Measurements from ENCODE around the gene ITGB1BP1. TPM values are rescaled to one million over a fixed set of nuclear protein-coding genes. Genes with fewer than 3 reads are reported as not detected.

The ITGB1BP1 gene
- total RNA-seq, 1 experiment from 2014 or later, result 32.7 TPM

DNA sequence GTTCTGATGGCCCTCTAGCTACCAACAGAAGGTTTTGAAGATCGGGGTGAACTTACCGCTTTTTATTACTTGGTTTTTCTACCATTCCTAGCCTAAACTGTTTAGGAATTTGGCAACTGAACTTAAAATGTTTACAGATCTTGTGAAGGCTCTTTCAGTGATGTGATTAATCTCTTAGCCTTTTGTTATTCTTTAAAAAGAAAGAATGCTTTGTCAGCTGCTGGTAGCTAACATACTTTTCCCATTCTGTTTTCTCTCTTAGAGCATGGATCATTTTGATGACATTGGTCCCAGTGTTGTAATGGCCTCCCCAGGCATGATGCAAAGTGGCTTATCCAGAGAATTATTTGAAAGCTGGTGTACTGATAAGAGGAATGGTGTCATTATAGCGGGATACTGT lies 18.2 kb upstream of the ITGB1BP1 start (continued):
- TF ChIP-seq ZNF121 (CRISPR knock-in tag; IDR thresholded peaks at IDR 0.05) (no peak), PREB (CRISPR knock-in tag; IDR thresholded peaks at IDR 0.05; ENCODE audit: borderline replicate concordance) (no peak)
- TF ChIP-seq, protein P1, sequence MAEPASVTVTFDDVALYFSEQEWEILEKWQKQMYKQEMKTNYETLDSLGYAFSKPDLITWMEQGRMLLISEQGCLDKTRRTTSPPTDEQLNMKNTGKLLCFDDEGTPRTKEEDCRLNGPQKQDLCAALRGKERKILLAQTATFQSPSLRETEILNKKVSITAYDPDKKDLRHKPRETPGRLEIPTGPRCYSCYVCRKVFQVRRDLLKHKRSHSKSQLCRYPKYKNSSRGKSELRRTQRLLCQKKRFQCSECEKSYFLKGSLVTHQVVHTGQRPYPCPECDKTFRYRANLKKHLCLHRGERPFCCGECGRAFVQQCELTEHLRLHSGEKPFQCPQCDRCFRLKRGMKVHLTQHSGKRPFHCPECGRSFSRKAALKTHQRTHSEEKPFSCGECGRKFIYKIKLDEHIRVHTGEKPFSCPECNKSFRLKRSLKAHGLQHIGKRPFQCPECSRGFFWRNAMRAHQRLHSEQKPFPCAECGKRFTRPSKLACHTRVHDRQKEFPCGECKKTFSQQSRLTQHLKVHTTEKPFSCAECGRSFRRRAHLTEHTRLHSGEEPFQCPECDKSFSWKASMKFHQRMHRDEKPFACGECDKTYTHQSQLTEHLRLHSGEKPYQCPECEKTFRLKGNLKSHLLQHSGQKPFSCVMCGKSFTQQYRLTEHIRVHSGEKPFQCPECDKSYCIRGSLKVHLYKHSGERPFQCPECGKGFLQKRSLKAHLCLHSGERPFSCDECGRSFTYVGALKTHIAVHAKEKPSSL (CRISPR knock-in tag; conservative IDR thresholded peaks at IDR 0.05), result no peak

GRCh38 chr2:9440058-9440727 lies 16.9 kb upstream of the ITGB1BP1 start:
- CTCF ChIA-PET, result no interaction called here
- no peak for TF ChIP-seq RORB (CRISPR knock-in tag; IDR thresholded peaks at IDR 0.05)
- TF ChIP-seq, protein P2, sequence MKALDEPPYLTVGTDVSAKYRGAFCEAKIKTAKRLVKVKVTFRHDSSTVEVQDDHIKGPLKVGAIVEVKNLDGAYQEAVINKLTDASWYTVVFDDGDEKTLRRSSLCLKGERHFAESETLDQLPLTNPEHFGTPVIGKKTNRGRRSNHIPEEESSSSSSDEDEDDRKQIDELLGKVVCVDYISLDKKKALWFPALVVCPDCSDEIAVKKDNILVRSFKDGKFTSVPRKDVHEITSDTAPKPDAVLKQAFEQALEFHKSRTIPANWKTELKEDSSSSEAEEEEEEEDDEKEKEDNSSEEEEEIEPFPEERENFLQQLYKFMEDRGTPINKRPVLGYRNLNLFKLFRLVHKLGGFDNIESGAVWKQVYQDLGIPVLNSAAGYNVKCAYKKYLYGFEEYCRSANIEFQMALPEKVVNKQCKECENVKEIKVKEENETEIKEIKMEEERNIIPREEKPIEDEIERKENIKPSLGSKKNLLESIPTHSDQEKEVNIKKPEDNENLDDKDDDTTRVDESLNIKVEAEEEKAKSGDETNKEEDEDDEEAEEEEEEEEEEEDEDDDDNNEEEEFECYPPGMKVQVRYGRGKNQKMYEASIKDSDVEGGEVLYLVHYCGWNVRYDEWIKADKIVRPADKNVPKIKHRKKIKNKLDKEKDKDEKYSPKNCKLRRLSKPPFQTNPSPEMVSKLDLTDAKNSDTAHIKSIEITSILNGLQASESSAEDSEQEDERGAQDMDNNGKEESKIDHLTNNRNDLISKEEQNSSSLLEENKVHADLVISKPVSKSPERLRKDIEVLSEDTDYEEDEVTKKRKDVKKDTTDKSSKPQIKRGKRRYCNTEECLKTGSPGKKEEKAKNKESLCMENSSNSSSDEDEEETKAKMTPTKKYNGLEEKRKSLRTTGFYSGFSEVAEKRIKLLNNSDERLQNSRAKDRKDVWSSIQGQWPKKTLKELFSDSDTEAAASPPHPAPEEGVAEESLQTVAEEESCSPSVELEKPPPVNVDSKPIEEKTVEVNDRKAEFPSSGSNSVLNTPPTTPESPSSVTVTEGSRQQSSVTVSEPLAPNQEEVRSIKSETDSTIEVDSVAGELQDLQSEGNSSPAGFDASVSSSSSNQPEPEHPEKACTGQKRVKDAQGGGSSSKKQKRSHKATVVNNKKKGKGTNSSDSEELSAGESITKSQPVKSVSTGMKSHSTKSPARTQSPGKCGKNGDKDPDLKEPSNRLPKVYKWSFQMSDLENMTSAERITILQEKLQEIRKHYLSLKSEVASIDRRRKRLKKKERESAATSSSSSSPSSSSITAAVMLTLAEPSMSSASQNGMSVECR (CRISPR knock-in tag; IDR thresholded peaks at IDR 0.05; ENCODE audit: borderline replicate concordance), result no peak
- TF ChIP-seq, protein P3, sequence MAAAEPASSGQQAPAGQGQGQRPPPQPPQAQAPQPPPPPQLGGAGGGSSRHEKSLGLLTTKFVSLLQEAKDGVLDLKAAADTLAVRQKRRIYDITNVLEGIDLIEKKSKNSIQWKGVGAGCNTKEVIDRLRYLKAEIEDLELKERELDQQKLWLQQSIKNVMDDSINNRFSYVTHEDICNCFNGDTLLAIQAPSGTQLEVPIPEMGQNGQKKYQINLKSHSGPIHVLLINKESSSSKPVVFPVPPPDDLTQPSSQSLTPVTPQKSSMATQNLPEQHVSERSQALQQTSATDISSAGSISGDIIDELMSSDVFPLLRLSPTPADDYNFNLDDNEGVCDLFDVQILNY (CRISPR knock-in tag; IDR thresholded peaks at IDR 0.05), result no peak
- no peak for TF ChIP-seq PRDM15 (CRISPR knock-in tag; IDR thresholded peaks at IDR 0.05)
- H3K36me3 Mint-ChIP-seq, result peaks cover 67% of the 10 kb centered on the region
- no peaks in the 10 kb centered on the region for H3K9me3 Mint-ChIP-seq
- H3K4me1 Mint-ChIP-seq, result no peaks in the 10 kb centered on the region
- H3K4me3 Mint-ChIP-seq, result no peak overlapping the region
- no peak for ATAC-seq
- DNase-seq (ENCODE audit: low spot score), result no peak
- H3K27me3 Mint-ChIP-seq (ENCODE audit: low read depth), result no peaks in the 10 kb centered on the region
- POLR2A ChIA-PET, result no interaction called here
- no peak overlapping the region for H3K27ac Mint-ChIP-seq

DNA sequence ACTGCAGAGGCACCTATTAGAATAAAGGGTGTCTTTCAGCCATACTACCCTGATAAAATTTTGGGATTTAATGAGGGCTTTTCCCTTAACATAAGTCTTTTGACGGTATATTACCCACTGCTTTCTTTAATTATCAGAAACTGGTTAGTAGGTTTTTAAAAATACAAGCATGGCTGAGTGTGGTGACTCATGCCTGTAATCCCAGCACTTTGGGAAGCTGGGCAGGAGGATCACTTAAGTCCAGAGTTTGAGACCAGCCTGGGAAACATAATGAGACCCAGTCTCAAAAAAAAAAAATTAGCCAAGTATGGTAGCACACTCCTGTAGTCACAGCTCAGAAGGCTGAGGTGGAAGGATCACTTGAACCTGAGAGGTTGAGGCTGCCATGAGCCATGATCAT lies 16.2 kb upstream of the ITGB1BP1 start:
- Mint-ChIP-seq H3K27me3 (ENCODE audit: low read depth) (no peaks in the 10 kb centered on the region), H3K27ac (no peak overlapping the region), H3K36me3 (peaks cover 66% of the 10 kb centered on the region), H3K4me1 (no peaks in the 10 kb centered on the region), H3K4me3 (no peak overlapping the region), H3K9me3 (no peaks in the 10 kb centered on the region)
- ChIA-PET POLR2A (no interaction called here), CTCF (no interaction called here)
- ATAC-seq (no peak), DNase-seq (ENCODE audit: low spot score) (no peak)
- TF ChIP-seq, protein P4, sequence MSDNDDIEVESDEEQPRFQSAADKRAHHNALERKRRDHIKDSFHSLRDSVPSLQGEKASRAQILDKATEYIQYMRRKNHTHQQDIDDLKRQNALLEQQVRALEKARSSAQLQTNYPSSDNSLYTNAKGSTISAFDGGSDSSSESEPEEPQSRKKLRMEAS (CRISPR knock-in tag; IDR thresholded peaks at IDR 0.05), result no peak
- TF ChIP-seq, protein P5, sequence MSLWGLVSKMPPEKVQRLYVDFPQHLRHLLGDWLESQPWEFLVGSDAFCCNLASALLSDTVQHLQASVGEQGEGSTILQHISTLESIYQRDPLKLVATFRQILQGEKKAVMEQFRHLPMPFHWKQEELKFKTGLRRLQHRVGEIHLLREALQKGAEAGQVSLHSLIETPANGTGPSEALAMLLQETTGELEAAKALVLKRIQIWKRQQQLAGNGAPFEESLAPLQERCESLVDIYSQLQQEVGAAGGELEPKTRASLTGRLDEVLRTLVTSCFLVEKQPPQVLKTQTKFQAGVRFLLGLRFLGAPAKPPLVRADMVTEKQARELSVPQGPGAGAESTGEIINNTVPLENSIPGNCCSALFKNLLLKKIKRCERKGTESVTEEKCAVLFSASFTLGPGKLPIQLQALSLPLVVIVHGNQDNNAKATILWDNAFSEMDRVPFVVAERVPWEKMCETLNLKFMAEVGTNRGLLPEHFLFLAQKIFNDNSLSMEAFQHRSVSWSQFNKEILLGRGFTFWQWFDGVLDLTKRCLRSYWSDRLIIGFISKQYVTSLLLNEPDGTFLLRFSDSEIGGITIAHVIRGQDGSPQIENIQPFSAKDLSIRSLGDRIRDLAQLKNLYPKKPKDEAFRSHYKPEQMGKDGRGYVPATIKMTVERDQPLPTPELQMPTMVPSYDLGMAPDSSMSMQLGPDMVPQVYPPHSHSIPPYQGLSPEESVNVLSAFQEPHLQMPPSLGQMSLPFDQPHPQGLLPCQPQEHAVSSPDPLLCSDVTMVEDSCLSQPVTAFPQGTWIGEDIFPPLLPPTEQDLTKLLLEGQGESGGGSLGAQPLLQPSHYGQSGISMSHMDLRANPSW (CRISPR knock-in tag; conservative IDR thresholded peaks at IDR 0.05; ENCODE audit: low read depth), result no peak
- TF ChIP-seq OVOL2 (CRISPR knock-in tag; IDR thresholded peaks at IDR 0.05; ENCODE audit: borderline replicate concordance) (no peak), RORB (CRISPR knock-in tag; IDR thresholded peaks at IDR 0.05) (no peak)
- TF ChIP-seq, protein P6, sequence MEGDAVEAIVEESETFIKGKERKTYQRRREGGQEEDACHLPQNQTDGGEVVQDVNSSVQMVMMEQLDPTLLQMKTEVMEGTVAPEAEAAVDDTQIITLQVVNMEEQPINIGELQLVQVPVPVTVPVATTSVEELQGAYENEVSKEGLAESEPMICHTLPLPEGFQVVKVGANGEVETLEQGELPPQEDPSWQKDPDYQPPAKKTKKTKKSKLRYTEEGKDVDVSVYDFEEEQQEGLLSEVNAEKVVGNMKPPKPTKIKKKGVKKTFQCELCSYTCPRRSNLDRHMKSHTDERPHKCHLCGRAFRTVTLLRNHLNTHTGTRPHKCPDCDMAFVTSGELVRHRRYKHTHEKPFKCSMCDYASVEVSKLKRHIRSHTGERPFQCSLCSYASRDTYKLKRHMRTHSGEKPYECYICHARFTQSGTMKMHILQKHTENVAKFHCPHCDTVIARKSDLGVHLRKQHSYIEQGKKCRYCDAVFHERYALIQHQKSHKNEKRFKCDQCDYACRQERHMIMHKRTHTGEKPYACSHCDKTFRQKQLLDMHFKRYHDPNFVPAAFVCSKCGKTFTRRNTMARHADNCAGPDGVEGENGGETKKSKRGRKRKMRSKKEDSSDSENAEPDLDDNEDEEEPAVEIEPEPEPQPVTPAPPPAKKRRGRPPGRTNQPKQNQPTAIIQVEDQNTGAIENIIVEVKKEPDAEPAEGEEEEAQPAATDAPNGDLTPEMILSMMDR (IDR thresholded peaks at IDR 0.05), result no peak
